HG03066 (cell line): ENCODE results near the gene SPATA45.

Experiments
- ATAC-seq: cut with Tn5 transposase; IDR thresholded peaks from one replicate; pipeline ENCODE4 v1.9.1; 2021; ENCODE audit warnings: low read depth; ENCODE audit not compliant: unreplicated experiment

SPATA45 gene

GRCh38 chr1:212783976-212784375, 63.5 kb downstream of the SPATA45 start:
- ATAC-seq: no peak

GRCh38 chr1:212782422-212783154, 64.9 kb downstream of the SPATA45 start:
- no peak for ATAC-seq

- no peak for ATAC-seq
Observed at GRCh38 chr1:212781225-212781624, 66.2 kb downstream of the SPATA45 start.

- no peak for ATAC-seq
Observed at GRCh38 chr1:212780759-212781158, 66.7 kb downstream of the SPATA45 start.
